ENCODE data around the gene FGD3. TPM values are rescaled to one million over a fixed set of nuclear protein-coding genes. Genes with fewer than 3 reads are reported as not detected.

The FGD3 gene
- total RNA-seq, 1 experiment from 2014 or later, result 1.8 TPM

GRCh38 chr9:93079371-93079770, 132.0 kb downstream of the FGD3 start:
- Histone ChIP-seq H4K5ac (ENCODE audit: insufficient read length, low read depth, low read length) (no peak overlapping the region), H3K56ac (ENCODE audit: insufficient read length, low read depth, low read length) (no peak overlapping the region), H3K9me3 (ENCODE audit: control insufficient read depth, low read depth, low read length) (no peaks in the 10 kb centered on the region), H3K4me1 (ENCODE audit: insufficient read depth, low read length) (no peaks in the 10 kb centered on the region), H3K79me1 (ENCODE audit: insufficient read depth, low read depth, low read length, poor library complexity, severe bottlenecking) (no peaks in the 10 kb centered on the region), H2BK5ac (ENCODE audit: insufficient read length, low read length) (no peak overlapping the region), H4K8ac (replicated peaks; ENCODE audit: insufficient read length, low read depth, low read length) (no peak overlapping the region), H3K14ac (ENCODE audit: insufficient read depth, low read length) (no peak overlapping the region), H3K79me2 (ENCODE audit: insufficient read depth, low read length) (no peaks in the 10 kb centered on the region), H2BK15ac (ENCODE audit: low read depth, low read length) (no peak overlapping the region), H2AFZ (ENCODE audit: low read length) (no peak overlapping the region), H3K4ac (ENCODE audit: low read depth, low read length) (no peak overlapping the region), H3T11ph (ENCODE audit: low read length) (no peak overlapping the region), H3K18ac (ENCODE audit: insufficient read length, low read depth, low read length) (no peak overlapping the region), H2BK20ac (ENCODE audit: low read depth, low read length, poor library complexity, severe bottlenecking) (no peak overlapping the region), H2BK12ac (ENCODE audit: insufficient read length, low read depth, low read length) (no peak overlapping the region), H3K23ac (ENCODE audit: insufficient read length, low read depth, low read length) (no peak overlapping the region), H3K4me2 (ENCODE audit: insufficient read depth, insufficient read length, low read length) (no peak overlapping the region), H4K20me1 (ENCODE audit: control insufficient read depth, insufficient read depth, insufficient read length) (no peaks in the 10 kb centered on the region), H3K9ac (ENCODE audit: extremely low read depth, insufficient read length, low read length) (no peak overlapping the region), H3K27me3 (ENCODE audit: insufficient read depth, low read length) (no peaks in the 10 kb centered on the region), H4K91ac (ENCODE audit: insufficient read length, low read depth, low read length) (no peak overlapping the region), H3K27ac (ENCODE audit: insufficient read length, low read depth, low read length) (no peak overlapping the region), H2AK5ac (ENCODE audit: insufficient read length, low read length) (no peak overlapping the region), H3K23me2 (ENCODE audit: insufficient read length, low read depth, low read length, poor library complexity, severe bottlenecking) (no peaks in the 10 kb centered on the region), H2BK120ac (ENCODE audit: low read depth, low read length, poor library complexity, severe bottlenecking) (no peak overlapping the region)
- 0 out of 4 replicates have a peak, but pooled peaks cover 0 to 3% of the 10 kb centered on the region in 2 experiments for H3K4me1 Mint-ChIP-seq
- no peak overlapping the region for H3K27ac Mint-ChIP-seq
- peaks cover 0 to 2% (median 0%) of the 10 kb centered on the region in 3 experiments; a peak in 3 of 7 replicates for H3K36me3 Mint-ChIP-seq (ENCODE audit: insufficient read depth in 1 of 3, low read depth in 3 of 3)
- no CpG with 5 or more reads among the region's 13 CpGs for WGBS (ENCODE audit: extremely low coverage, insufficient read length, low lambda C conversion rate)
- no peak overlapping the region for H3K4me3 Mint-ChIP-seq
- TF ChIP-seq, protein P1, sequence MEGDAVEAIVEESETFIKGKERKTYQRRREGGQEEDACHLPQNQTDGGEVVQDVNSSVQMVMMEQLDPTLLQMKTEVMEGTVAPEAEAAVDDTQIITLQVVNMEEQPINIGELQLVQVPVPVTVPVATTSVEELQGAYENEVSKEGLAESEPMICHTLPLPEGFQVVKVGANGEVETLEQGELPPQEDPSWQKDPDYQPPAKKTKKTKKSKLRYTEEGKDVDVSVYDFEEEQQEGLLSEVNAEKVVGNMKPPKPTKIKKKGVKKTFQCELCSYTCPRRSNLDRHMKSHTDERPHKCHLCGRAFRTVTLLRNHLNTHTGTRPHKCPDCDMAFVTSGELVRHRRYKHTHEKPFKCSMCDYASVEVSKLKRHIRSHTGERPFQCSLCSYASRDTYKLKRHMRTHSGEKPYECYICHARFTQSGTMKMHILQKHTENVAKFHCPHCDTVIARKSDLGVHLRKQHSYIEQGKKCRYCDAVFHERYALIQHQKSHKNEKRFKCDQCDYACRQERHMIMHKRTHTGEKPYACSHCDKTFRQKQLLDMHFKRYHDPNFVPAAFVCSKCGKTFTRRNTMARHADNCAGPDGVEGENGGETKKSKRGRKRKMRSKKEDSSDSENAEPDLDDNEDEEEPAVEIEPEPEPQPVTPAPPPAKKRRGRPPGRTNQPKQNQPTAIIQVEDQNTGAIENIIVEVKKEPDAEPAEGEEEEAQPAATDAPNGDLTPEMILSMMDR (conservative IDR thresholded peaks at IDR 0.05), result no peak
- no peaks in the 10 kb centered on the region for H3K27me3 Mint-ChIP-seq (ENCODE audit: low read depth)
- no peak for DNase-seq
- no peaks in the 10 kb centered on the region for H3K9me3 Mint-ChIP-seq
